Esophagus squamous epithelium (tissue), 5 donors: ENCODE results near the gene MUS81. TPM values are rescaled to one million over a fixed set of nuclear protein-coding genes. Genes with fewer than 3 reads are reported as not detected.

Experiments
- DNase-seq: peaks from one replicate; lab custom pipeline; 2025; lab: John Stamatoyannopoulos, UW
- H3K27ac ChIP-seq, 4 donors: fragments of 200-600 bp; sonication (generic); one replicate each; pipeline ENCODE4 v1.5.1; 2016 to 2019; ENCODE audit warnings: mild to moderate bottlenecking in 1 of 4
- H3K27me3 ChIP-seq, 4 donors: fragments of 200-600 bp; sonication (generic); 1 replicate in 3 of 4; 2 replicates in 1 of 4; pipeline versions ENCODE4 v1.5.1 to v1.6.0; 2017 to 2021; ENCODE audit warnings: antibody characterized with exemption in 1 of 4
- H3K36me3 ChIP-seq, 3 donors: fragments of 200-600 bp; sonication (generic); one replicate each; pipeline ENCODE4 v1.5.1; 2016 to 2019
- H3K4me1 ChIP-seq, 3 donors: fragments of 200-600 bp; sonication (generic); one replicate each; pipeline ENCODE4 v1.5.1; 2017 to 2019
- H3K4me3 ChIP-seq, 4 donors: fragments of 200-600 bp; sonication (generic); 1 replicate in 3 of 4; 2 replicates in 1 of 4; pipeline ENCODE4 v1.5.1; 2016 to 2019; ENCODE audit warnings: mild to moderate bottlenecking in 2 of 4, moderate library complexity in 1 of 4
- H3K9me3 ChIP-seq, 3 donors: fragments of 200-600 bp; sonication (generic); one replicate each; pipeline ENCODE4 v1.5.1; 2016 to 2019
- CTCF ChIP-seq, 6 experiments: fragments of 450-650 bp in 4 of 6; fragments of 200-600 bp in 2 of 6; sonication (generic) in 2 of 6; IDR thresholded peaks; one replicate each; pipeline ENCODE4 v1.5.1; 2016 to 2019; ENCODE audit warnings: antibody characterized with exemption in 6 of 6, mild to moderate bottlenecking in 4 of 6, moderate library complexity in 4 of 6
- POLR2A ChIP-seq, 4 donors: fragments of 450-650 bp; IDR thresholded peaks; one replicate each; pipeline ENCODE4 v1.6.1; 2017; ENCODE audit warnings: antibody characterized with exemption in 4 of 4, mild to moderate bottlenecking in 4 of 4, moderate library complexity in 3 of 4
- WGBS, 2 donors: methylation state at CpG; one replicate each; pipeline ENCODE4 v1.1.5; 2018; 5-methylcytosine and 5-hydroxymethylcytosine counted together
- intact Hi-C: fragments of 100-400 bp; cut with DNase I; formaldehyde crosslinking; loops from one replicate; pipeline ENCODE4 v1.15.0; 2022
- total RNA-seq, 4 donors: library from RNA; depleted of rRNA; stranded (reverse); fragments of >200 nt; gene quantifications; one replicate each; pipeline ENCODE4 v1.1.0, GENCODE V29; 2016
- donor health status: DM: yes; HTN: yes; CAD: no.

Gene MUS81
- total RNA-seq, 4 donors from 2014 or later = 17.6 to 36.2 (median 31.1) TPM

GRCh38 chr11:65849366-65849765 is 10.9 kb upstream of the MUS81 start:
- Histone ChIP-seq H3K36me3 (peaks cover 21 to 40% (median 24%) of the 10 kb centered on the region in 3 donors), H3K27ac (no peak overlapping the region), H3K4me1 (peaks cover 0 to 13% (median 0%) of the 10 kb centered on the region in 3 donors), H3K4me3 (no peak overlapping the region), H3K9me3 (no peaks in the 10 kb centered on the region), H3K27me3 (no peaks in the 10 kb centered on the region)
- TF ChIP-seq POLR2A (IDR thresholded peaks at IDR 0.05) = no peak
- TF ChIP-seq CTCF (IDR thresholded peaks at IDR 0.05) = no peak
- intact Hi-C loops = no loop called here
- WGBS, 2 donors = 37% methylated on average over 5 of the region's 8 CpGs; no CpG with 5 or more reads in 1 of the 2 donors
- no peak for DNase-seq

- peaks cover 0 to 17% (median 0%) of the 10 kb centered on the region in 3 donors for H3K4me1 ChIP-seq
- DNase-seq = no peak
- intact Hi-C loops = no loop called here
Measured at GRCh38 chr11:65849771-65850216, 10.4 kb upstream of the MUS81 start.

GRCh38 chr11:65850217-65851082 is 9.8 kb upstream of the MUS81 start:
- H3K27me3 ChIP-seq = no peaks in the 10 kb centered on the region
- no peak for DNase-seq
- intact Hi-C loops = no loop called here
- H3K9me3 ChIP-seq = no peaks in the 10 kb centered on the region
- TF ChIP-seq CTCF (IDR thresholded peaks at IDR 0.05) (no peak), POLR2A (IDR thresholded peaks at IDR 0.05) (no peak)
- H3K4me3 ChIP-seq = no peak overlapping the region
- H3K27ac ChIP-seq = no peak overlapping the region
- peaks cover 31 to 51% (median 35%) of the 10 kb centered on the region in 3 donors for H3K36me3 ChIP-seq
- H3K4me1 ChIP-seq = peaks cover 0 to 24% (median 5%) of the 10 kb centered on the region in 3 donors
- WGBS, 2 donors = 71 to 80% methylated on average over 12 to 18 of the region's 20 CpGs

More at GRCh38 chr11:65849771-65850216, 10.4 kb upstream of the MUS81 start:
- H3K4me3 ChIP-seq = no peak overlapping the region
- peaks cover 25 to 44% (median 28%) of the 10 kb centered on the region in 3 donors for H3K36me3 ChIP-seq
- TF ChIP-seq CTCF (IDR thresholded peaks at IDR 0.05) = no peak
- WGBS, 2 donors = 52% methylated on average over 16 of the region's 16 CpGs; no CpG with 5 or more reads in 1 of the 2 donors
- H3K27me3 ChIP-seq = no peaks in the 10 kb centered on the region
- H3K27ac ChIP-seq = no peak overlapping the region
- H3K9me3 ChIP-seq = no peaks in the 10 kb centered on the region

GRCh38 chr11:65851083-65851579 is 9.1 kb upstream of the MUS81 start:
- H3K9me3 ChIP-seq = no peaks in the 10 kb centered on the region
- TF ChIP-seq POLR2A (IDR thresholded peaks at IDR 0.05) (no peak), CTCF (IDR thresholded peaks at IDR 0.05) (peak in 4 of 6 experiments; percentile 12 to 61 (median 21))
- H3K27ac ChIP-seq = no peak overlapping the region
- WGBS, 2 donors = 76 to 91% methylated on average over 10 to 12 of the region's 14 CpGs
- intact Hi-C loops = no loop called here
- peaks cover 37 to 58% (median 40%) of the 10 kb centered on the region in 3 donors for H3K36me3 ChIP-seq
- H3K27me3 ChIP-seq = no peaks in the 10 kb centered on the region
- no peak for DNase-seq
- H3K4me3 ChIP-seq = no peak overlapping the region
- H3K4me1 ChIP-seq = peaks cover under 1 to 30% (median 11%) of the 10 kb centered on the region in 3 donors
